Colon (tissue), 2 donors: ENCODE results near the gene TTLL10.
"Not testable (repeated sequence)": the region's sequence is repeated elsewhere in the genome, so short reads cannot be mapped to it uniquely, and the experiment has no call there.

ENCODE experiments used
- FAIRE-seq: peaks from 2 replicates; lab custom pipeline; 2012; peaks lifted over from hg19 to GRCh38; lab: Jason Lieb, UNC
- donor health status: control.
- donor health status: control.

TTLL10 gene

GRCh38 chr1:1141244-1141910 lies 32.3 kb upstream of the TTLL10 start:
- no peak for FAIRE-seq

GRCh38 chr1:1141911-1142250 lies 31.8 kb upstream of the TTLL10 start:
- no peak for FAIRE-seq

- FAIRE-seq: not testable (repeated sequence)
Observed at GRCh38 chr1:1142352-1142751, 31.3 kb upstream of the TTLL10 start.

DNA sequence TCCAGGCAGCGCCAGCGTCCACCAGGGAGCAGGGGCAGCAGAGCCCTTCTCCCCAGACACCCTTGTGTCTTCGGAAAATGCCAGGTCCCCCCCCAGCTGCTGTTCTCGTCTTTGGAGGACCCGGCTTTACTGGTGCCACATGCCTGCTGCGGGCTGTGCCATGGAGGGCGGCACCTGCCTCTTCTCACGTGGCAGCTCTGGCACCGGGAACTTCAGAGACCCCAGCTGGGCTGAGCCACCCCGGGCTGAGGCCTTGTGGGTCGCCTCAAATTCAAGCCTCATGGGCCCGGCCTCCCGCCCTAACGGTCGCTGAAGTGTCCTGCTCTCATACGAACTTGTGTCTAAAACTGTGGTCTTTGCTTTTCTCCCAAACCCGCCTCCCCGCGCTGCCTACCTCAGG lies 30.8 kb upstream of the TTLL10 start:
- no peak for FAIRE-seq

DNA sequence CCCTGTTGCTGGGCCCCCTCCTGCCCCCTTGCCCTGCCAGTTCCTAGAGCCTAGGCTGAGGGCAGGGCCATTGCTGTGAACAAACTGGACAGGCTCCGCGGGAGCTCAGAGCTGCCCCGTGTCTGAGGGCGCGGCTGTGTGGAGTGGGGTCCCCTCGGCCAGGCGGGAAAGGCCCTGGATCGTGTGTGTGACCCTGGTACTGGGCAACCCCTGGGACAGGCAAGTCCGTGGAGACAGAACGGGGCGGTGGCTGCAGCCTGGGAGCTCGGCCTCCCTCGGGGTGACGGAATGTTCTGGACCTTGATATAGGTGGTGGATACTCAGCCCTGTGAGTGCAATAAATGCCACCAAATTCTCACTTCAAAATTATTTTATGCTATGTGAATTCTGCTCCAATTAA lies 30.0 kb upstream of the TTLL10 start:
- FAIRE-seq: no peak

DNA sequence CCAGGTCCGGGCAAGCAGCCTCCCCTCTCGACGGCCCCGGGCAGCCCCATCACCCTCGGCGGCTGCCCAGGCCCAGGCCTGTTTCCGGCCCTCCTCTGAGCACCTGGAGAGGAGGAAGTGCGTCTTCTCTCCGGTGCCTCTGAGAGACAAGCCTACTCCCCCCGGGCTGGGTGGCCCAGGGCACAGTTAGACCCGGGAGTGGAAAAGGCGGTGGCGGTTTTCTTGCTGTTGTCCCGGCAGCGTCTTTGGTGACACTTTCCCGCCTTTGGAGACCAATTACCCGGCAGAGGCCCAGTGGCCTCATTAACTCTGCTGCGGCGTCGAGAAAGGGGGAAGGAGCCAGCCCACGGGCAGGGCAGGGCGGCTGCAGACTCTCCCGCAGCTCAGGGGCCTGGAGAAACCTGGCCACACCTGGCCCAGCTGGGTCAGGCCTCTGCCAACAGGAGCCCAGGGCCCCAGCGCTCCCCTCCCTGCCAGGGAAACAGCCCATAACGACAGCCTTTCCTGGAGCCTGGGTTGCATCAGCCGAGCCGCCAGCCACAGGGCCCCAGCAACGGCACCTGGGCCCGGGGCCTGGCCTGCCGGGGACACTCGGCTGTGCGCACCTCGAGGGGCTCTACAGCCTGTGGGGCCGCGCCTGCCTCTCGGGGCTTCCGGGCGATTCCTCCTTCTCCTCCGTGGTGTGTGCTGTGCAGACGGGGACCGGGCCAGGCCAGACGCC lies 29.4 kb upstream of the TTLL10 start:
- no peak for FAIRE-seq

GRCh38 chr1:1144843-1145546 lies 28.7 kb upstream of the TTLL10 start:
- FAIRE-seq: no peak

DNA sequence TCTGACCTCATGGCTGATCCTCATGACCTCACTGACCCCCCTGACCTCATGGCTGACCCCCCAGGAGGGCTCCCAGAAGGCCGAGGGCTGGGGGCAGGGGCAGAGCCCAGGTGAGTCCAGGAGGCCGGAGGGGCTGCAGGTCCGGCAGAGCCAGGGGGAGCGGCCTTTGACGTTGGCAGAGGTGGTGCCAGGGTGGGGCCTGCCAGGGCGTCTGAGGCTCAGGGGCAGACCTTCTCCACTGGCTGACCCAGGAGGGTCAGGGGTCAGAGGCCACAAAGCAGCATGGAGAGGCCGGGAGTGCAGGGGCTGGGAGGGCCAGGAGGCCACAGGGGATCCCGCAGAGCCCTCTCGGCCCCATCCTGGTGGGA lies 28.1 kb upstream of the TTLL10 start:
- no peak for FAIRE-seq

- FAIRE-seq: no peak
Observed at GRCh38 chr1:1146026-1146425, 27.7 kb upstream of the TTLL10 start.

DNA sequence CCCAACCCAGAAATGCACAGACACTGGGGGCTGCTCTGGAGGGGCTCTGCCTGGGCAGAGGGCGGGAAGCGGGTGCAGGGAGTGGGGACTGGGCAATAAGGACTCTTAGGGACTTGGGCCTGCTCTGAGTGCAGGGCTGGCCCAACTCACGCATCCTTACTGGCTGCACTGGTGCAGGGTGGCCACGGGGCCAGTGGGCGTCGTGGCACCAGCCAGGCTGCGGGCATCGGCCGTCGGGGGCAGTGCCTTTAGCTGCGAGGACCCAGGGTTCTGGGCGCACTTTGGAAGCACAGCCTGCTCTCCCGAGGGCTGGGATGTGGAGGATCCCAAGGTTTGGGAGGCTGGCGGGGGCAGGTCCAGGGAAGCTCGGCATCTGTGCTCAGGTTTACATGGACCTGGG lies 27.1 kb upstream of the TTLL10 start:
- no peak for FAIRE-seq

DNA sequence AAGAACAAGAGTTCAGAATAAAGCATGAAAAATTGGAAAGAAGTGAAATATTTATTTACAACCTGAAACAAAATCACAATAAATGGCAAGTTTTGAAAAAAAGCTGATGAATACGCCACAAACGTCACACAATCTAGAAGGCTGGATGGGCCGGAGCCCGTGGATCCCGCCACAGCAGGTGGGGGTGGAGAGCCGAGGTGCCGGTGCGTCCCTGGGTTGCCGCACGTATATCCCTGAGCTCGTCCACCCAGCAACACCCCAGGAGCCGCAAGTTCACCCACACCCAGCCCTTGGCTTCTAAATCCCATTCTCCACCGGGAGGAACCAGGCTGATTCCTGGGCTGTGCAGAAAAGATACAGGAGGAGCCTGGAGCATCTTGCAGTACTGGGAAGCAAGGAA lies 25.6 kb upstream of the TTLL10 start:
- no peak for FAIRE-seq

GRCh38 chr1:1148569-1148968 lies 25.1 kb upstream of the TTLL10 start:
- no peak for FAIRE-seq

GRCh38 chr1:1149416-1149815 lies 24.3 kb upstream of the TTLL10 start:
- no peak for FAIRE-seq

GRCh38 chr1:1150100-1150499 lies 23.6 kb upstream of the TTLL10 start:
- no peak for FAIRE-seq

GRCh38 chr1:1151306-1151705 lies 22.4 kb upstream of the TTLL10 start:
- FAIRE-seq: no peak

DNA sequence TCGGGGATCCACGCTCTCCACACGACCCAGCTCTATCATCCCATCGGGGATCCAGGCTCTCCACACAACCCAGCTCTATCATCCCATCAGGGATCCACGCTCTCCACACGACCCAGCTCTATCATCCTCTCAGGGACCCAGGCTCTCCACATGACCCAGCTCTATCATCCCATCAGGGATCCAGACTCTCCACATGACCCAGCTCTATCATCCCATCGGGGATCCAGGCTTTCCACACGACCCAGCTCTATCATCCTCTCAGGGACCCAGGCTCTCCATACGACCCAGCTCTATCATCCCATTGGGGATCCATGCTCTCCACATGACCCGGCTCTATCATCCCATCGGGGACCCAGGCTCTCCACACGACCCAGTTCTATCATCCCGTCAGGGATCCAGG lies 21.2 kb upstream of the TTLL10 start:
- FAIRE-seq: not testable (repeated sequence)

GRCh38 chr1:1153215-1153614 lies 20.5 kb upstream of the TTLL10 start:
- FAIRE-seq: not testable (repeated sequence)

DNA sequence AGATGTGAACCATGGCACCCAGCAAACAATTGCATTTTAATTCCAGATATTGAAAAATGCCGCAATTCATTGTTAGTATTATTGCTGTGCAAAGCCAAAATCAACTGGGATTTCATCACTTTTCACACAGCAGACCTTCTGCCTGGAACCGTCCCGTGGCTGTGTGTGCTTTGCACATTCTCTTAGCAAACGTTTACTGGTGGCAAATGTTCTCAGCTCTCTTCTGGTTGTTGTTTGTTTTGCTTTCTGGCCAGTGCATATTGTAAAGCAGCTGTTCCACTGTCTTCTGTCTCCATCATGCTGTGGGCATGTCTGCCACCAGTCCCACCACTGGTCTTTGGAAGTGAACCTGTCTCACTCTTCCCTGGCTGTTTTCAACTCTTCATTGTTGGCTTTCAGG lies 19.8 kb upstream of the TTLL10 start:
- no peak for FAIRE-seq

DNA sequence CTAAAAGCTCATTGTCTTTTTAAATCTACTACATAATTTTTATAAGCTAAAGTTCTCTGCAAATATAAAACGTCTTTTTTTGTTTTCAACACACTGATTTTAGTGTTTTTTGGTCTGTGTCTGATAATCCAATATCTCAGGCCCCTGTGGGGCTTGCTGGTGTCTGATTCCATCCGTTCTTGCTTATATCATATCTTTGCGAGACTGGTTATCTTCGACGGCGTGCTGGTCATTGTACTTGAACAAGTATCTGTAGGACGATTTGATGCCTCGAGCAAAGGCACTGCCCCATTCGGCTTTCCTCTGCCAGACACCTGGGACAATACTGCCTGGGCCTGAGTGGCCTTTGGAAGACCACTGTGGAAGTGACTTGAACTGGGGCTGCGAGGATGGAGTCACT lies 18.4 kb upstream of the TTLL10 start:
- FAIRE-seq: no peak

- FAIRE-seq: no peak
Observed at GRCh38 chr1:1156140-1157032, 17.3 kb upstream of the TTLL10 start.

DNA sequence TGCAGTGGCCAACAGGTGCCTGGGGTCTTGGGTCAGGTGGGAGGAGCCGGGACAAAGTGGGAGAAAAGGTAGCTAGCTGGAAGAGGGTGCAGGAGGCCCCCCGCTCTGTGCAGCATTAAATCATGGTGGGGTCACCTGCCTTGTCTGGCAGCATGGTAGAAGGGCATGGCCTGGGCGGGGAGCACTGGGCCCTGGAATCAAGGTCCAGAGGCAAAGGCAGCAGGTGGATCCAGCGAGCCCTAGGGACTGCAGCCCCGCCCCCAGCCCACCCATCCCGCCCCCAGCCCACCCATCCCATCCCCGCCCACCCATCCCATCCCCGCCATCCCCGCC lies 16.7 kb upstream of the TTLL10 start:
- no peak for FAIRE-seq

GRCh38 chr1:1157426-1157913 lies 16.2 kb upstream of the TTLL10 start:
- FAIRE-seq: no peak
